NCI-H446 treated with DMSO at 0.1 percent for 48 hours (cell line): ENCODE results near the gene KRTAP4-16.
"Not testable (repeated sequence)": the region's sequence is repeated elsewhere in the genome, so short reads cannot be mapped to it uniquely, and the experiment has no call there.

Experiments
- DNase-seq: peaks from one replicate; lab custom pipeline; 2025; lab: John Stamatoyannopoulos, UW

KRTAP4-16 gene

DNA sequence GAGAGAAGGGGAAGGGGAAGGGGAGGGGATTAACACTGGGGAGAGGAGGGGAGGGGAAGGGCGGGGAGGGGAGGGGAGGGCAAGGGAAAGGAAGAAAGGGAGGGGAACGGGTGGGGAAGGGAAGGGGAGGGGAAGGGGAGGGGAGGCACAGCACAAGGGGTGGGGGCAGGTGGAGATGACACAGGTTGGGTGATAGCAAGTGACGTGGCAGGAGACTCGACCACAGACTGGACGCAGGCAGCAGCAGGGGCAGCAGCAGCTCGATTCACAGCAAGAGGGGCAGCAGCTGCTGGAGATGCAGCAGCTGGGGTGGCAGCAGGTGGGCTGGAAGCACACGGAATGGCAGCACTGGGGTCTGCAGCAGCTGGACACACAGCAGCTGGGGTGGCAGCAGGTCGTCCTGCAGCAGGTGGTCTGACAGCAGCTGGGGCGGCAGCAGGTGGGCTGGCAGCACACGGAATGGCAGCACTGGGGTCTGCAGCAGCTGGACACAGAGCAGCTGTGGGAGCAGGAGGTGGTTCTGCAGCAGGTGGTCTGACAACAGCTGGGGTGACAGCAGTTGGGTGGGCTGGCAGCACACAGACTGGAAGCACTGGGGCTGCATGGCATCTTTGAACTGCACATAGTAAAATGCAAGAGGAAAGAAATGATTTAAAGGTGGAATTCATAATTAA lies at the start of gene KRTAP4-16:
Gene KRTAP4-16 (minus strand): TSS at position 624 of the 674 bp plus-strand sequence. CDS start 0 bp downstream, at position 624.
- DNase-seq, result no peak

DNA sequence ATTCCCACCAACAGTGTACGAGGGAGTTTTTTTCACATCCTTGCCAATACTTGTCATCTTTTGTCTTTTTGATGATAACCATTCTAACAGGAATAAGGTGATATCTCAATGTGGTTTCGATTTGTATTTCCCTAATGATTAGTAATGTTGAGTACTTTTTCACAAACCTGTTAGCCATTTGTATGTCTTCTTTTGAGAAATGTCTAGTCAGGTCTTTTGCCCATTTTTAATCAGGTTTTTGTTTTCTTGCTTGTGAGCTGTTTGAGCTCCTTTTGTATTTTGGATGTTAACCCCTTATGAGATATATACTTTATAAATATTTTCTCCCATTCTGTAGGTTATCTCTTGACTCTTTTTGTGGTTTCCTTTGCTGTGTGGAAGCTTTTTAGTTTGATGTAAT lies 49.5 kb upstream of the KRTAP4-16 start:
- no peak for DNase-seq

DNA sequence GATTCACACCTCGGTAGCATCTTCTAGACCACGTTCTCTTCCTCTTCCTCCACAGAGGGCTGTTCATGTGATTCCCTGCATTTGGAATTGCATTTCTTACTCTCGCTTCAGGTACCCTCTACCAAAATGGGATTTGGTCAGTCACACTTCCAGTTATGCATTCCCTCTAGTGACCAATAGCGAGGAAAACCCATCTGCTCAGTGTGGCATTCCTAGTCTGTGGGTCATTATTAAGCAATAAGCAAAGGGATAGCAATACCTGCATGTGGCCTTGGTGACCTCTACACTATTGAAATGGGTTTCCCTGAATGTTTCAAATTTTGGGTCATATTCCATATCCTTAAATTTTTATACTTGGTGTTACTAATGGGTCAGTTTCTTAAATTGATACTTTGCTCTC lies 48.0 kb upstream of the KRTAP4-16 start:
- no peak for DNase-seq

DNA sequence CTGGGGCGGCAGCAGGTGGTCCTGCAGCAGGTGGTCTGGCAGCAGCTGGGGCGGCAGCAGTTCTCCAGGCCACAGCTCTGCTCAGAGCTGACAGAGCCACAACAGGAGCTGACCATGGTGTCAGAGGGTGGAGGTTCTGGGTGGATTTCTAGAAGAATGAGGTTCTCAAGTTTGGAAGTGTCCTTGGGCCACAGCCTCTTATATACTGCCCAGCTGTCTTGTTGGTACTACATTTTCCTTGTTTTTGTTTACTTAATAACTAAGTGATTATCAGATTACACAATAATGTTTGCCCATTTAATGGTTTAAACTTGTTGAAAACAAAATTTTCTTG lies 47.6 kb upstream of the KRTAP4-16 start, which contains the start of gene KRTAP4-5:
Gene KRTAP4-5 (minus strand): TSS at position 174 of the 334 bp plus-strand sequence. CDS start 58 bp downstream, at position 116.
- no peak for DNase-seq

DNA sequence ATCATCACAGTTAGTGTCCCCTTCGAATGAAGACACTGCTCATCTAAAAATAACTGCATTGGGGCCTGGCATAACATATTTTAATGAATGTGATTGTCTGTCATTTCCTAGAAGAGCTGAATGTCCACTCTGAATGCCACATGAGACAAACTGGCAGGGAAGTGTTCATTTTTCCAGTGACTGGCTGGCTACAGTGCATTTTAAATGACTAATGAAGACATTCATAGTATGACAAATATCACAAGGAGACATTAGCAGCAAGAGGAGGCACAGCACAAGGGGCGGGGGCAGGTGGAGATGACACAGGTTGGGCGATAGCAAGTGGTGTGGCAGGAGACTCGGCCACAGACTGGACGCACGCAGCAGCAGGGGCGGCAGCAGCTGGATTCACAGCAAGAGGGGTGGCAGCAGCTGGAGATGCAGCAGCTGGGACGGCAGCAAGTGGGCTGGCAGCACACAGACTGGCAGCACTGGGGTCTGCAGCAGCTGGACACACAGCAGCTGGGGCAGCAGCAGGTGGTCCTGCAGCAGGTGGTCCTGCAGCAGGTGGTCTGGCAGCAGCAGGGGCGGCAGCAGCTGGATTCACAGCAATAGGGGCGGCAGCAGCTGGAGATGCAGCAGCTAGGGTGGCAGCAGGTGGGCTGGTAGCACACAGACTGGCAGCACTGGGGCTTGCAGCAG lies 47.1 kb upstream of the KRTAP4-16 start:
- not testable (repeated sequence) for DNase-seq

DNA sequence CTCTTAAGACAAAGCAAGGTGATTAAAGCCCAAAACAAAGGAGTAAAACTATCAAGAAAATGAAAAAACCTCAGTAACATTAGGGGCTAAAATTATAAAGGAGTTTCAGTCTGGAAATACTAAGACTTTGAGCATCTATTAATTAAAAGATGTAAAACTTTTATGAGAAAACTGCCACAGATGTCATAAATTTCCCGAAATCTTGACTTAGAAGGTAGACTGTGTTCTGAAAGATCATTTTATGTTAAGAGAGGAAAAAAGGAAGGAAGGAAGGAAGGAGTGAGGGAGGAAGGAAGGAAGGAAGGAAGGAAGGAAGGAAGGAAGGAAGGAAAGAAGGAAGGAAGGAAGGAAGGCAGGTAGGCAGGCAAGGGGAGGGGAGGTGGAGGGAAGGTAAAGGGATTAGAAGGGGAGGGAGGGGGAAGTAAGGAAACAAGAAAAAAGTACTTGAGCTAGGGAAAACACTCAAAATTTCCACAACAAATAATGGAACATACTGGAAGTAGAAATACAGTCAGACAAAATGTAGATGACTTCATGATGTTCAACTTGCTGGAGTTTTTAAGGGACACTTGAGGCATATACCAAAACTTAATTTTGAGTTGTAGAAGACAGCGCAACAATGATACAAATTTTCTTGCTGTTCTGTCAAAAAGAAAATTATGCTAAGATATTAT lies 45.7 kb upstream of the KRTAP4-16 start:
- DNase-seq, result no peak

DNA sequence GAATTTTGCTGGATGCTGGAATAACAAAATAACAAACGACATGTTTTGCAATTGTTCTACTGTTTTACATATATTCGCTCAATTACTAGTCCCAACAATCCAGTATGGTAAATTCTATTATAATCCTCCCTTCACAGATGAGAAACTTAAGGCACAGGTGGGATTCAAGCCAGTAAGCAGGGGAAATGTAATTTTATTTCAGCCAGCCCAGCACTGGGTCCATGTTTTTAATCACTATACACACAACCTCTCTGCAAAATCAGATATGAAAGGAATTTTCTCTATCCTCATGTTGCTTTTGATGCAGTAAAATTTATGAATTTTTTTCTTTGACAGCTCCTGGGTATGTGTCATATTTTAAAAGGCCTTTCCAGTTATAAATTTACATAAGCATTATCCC lies 43.3 kb upstream of the KRTAP4-16 start:
- no peak for DNase-seq

DNA sequence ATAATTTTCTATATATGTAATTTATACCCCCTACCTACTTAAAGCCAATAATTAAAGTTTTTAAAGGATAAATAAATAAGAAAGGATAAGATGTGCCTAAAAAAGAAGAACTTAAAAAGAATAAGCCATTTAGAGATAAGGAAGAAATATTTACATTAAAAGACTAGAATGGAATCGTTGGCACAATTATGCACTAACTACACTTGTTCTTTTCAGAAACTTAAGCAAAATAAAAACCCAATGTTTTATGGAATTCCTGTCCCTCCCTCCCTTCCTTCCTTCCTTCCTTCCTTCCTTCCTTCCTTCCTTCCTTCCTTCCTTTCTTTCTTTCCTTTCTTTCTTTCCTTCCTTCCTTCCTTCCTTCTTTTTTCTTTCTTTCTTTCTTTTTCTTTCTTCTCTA lies 42.8 kb upstream of the KRTAP4-16 start:
- no peak for DNase-seq

DNA sequence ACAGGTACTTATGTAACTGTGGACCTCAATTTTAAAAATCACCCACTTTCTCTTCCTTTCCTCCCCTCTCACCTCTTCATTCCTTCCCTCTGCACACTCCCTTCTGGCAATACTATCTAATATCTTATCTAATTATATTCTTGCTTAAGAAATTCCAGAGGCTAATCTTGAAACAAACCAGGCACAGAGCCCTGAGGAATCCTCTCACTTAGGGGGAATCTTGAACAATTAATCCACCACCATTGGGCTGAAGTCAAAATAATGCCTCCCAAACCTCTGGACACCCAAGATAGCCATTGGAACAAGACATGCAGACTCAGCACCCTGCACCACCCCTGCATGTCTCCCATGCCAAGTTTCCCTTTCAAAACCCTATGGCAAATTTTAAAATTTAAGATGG lies 39.4 kb upstream of the KRTAP4-16 start:
- DNase-seq, result no peak

DNA sequence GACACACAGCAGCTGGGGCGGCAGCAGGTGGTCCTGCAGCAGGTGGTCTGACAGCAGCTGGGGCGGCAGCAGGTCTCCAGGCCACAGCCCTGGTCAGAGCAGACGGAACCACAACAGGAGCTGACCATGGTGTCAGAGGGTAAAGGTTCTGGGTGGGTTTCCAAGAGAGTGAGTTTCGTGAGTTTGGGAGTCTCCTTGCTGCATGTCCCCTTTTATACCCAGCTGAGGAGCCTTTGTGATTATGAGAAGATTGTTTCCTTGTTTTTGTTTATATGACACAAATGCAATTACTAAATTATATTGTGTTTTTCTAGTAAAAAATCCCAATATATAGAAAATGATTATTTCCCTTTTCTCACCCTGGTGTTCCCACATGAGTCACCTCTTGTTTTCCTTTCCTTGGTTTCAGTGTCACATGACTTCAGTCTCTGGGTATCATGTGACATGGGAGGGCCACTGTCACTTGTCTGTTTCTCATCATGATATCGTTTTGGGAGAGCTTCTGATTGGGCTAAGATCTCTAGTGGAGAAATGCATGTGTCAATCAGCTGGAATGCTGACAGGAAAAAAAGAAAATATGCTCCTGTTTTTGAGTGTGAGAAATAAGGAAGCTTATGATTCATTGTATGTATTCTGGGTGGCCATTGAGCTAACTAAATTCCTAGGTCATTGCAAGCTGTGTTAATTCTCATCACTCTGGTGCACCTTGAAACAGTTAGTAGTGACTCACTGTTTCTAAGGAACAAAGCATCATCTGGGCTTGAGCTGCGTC lies 38.5 kb upstream of the KRTAP4-16 start, which contains the start of gene KRTAP4-6:
Gene KRTAP4-6 (minus strand): TSS at position 185 of the 772 bp plus-strand sequence. CDS start 57 bp downstream, at position 128.
- no peak for DNase-seq

DNA sequence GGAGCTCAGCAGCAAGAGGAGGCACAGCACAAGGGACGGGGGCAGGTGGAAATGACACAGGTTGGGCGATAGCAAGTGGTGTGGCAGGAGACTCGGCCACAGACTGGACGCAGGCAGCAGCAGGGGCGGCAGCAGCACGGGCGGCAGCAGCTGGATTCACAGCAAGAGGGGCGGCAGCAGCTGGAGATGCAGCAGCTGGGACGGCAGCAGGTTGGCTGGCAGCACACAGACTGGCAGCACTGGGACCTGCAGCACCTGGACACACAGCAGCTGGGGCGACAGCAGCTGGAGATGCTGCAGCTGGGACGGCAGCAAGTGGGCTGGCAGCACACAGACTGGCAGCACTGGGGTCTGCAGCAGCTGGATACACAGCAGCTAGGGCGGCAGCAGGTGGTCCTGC lies 37.9 kb upstream of the KRTAP4-16 start:
- not testable (repeated sequence) for DNase-seq

DNA sequence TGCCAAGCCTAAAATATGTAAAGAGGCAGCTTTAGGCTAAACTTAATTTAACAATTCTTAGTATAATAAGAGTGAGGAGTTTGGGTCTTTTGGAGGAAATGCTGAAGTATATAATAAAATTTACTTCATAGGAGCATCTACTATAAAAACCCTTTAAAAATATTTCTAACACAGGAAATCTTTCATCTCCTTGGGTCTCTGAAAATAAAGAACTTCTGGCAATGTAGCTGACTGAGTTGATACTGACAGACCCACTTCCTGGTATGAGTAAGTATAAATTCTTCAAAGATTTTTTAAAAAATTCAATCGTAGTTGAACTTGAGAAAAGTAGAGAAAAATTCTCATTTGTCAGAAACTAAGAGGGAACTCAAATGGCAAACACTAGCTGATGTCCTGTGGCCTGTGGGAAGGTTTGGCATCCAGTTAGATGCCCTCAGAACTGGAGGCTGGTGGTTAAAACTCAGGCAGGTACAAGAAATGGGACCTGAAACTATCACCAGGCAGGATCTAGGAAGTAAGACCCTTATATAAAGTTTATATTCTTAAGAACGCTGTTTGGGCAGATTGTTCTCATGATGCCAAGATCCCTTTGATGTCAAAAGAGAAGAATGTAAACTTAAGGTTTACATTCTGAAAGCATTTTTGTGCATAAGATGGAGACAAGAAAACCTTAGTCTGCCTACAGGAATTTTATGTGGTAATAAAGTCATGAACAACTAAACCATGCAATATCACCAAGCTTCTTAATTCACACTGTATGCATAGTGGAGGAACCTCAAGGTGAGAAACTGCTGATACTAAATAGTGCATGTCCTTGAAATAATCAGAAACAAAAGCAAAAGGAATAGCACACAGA lies 32.1 kb upstream of the KRTAP4-16 start:
- DNase-seq, result no peak

DNA sequence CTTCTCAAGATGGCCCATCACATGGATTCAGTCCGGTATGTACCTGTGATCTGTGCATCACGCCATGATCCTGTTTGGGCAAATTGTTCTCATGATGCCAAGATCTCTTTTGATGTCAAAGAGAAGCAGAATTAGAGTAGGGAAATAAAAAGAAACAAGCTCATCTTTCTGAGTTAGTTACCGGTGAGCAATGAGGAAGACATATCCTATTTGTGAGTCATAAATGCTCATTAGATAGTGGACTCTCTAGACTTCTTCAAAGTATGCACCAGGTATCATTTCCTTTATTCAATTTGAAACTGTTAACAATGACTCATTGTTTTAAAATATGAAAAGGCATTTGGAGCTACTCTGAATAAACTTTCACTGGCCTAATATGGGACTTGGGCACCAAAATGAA lies 30.0 kb upstream of the KRTAP4-16 start:
- DNase-seq, result no peak

DNA sequence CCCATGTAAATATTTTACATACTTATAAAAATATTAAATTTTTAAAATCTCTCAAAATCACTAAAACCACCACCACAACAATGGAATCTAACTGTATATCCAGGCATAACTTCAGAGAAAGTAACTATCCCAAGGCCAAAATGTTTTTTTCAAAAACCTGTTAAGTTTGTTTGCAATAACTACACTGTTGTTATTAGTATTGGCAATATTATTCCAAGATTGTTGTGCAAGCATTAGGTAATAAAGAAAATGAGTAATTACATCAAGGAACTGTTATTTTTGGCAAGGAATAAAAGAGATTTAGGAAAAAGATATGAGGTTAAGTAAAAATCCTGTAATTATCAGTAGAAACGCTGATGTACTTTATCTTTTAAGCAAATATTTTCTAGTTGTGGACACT lies 25.4 kb upstream of the KRTAP4-16 start:
- no peak for DNase-seq

DNA sequence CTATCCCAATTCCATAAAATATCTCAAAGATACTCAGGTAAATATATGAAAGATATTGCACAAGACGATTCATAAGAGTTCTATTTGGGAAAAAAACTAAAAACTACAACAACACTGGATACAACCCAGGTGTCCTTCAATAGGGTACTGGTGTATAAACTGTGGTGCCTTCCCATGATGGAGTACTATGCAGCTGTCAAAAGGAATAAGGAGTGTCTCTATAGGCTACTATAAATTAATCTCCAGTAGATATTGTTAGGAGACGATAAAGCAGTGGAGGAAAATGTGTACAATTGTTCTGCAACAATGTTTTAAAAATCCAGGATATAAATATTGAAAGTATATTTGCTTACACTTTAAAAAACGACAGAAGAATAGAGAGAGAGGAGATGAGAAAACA lies 24.4 kb upstream of the KRTAP4-16 start:
- no peak for DNase-seq

DNA sequence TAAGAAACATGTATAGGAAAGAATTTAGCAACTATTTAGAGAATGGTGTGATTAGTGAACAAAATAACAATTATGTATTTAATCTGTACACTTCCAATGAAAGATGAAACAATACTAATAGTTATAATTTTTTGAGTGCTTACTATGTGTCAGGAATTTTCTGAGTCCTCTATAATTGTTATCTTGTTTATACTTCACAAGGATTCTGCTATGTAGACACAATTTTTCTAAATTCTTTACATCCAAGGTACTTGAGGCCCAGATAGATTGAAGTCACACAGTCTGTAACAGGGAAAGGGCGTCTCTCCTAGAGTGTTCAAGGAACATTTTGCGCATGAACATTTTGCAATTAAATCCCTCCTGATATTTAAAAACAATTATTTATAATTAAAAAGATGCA lies 23.1 kb upstream of the KRTAP4-16 start:
- no peak for DNase-seq

DNA sequence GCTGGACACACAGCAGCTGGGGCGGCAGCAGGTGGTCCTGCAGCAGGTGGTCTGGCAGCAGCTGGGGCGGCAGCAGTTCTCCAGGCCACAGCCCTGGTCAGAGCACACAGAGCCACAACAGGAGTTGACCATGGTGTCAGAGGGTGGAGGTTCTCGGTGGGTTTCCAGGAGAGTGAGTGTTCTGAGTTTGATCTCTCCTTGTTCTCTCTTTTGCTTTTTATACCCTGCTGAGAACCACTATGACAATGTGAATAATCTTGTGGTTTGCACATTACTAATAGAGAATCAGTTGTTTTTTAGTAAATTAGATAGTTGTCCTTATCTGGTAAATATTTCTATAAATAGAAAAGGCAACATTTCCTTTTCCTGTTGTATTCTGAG lies 22.0 kb upstream of the KRTAP4-16 start, which contains the start of gene KRTAP4-12:
Gene KRTAP4-12 (minus strand): TSS at position 192 of the 381 bp plus-strand sequence. CDS start 60 bp downstream, at position 132.
- not testable (repeated sequence) for DNase-seq

DNA sequence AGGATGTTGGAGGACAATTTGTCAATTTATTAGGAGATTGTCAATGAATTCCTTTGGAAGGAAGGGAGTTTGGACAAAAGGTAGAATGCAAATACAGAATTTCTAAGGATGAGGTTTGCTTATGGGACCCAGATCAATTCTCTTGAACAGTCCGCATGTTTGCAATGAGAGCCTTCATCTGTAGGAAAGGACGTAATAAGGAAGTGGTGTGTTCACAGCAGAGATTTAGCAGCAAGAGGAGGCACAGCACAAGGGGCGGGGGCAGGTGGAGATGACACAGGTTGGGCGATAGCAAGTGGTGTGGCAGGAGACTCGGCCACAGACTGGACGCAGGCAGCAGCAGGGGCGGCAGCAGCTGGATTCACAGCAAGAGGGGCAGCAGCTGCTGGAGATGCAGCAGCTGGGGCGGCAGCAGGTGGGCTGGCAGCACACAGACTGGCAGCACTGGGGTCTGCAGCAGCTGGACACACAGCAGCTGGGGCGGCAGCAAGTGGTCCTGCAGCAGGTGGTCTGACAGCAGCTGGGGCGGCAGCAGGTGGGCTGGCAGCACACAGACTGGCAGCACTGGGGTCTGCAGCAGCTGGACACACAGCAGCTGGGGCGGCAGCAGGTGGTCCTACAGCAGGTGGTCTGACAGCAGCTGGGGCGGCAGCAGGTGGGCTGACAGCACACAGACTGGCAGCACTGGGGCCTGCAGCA lies 21.4 kb upstream of the KRTAP4-16 start:
- DNase-seq, result not testable (repeated sequence)

DNA sequence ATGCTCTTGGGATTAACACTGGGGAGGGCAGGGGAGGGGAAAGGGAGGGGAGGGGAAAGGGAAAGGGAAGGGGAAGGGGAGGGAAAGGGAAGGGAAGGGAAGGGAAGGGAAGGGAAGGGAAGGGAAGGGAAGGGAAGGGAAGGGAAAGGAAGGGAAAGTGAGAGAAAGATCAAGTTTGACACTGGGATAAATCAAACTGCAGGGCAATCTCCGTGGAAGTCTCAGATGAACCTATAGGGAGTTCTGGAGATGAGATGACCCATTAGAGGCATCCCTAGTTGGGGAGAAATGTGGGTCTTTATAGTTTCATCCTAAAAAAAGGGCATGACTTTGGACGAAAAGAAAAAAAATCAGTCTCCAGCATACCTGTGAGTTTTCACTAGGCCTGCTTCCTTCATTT lies 19.7 kb upstream of the KRTAP4-16 start:
- no peak for DNase-seq
